Measurements from ENCODE around the gene RGS3.

DNA sequence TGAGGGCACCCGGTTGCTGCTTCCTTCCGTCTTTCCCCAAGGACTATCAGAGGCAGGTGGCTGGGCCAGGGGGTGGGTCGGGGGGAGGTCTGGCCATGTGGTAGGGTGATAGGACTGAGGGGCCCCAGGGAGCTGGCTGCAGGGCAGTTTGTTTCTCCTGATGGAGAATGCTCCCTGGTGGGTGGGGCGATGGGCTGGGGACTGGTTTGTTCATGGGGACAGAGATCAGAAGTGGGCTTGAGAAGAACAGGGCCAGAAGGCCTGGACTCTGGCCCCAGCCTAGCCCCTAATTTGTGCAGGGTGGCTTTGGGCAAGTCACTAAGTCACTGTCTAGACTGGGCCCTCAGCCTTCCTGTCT, 117.4 kb downstream of the RGS3 start:
- TF ChIP-seq, protein P1, sequence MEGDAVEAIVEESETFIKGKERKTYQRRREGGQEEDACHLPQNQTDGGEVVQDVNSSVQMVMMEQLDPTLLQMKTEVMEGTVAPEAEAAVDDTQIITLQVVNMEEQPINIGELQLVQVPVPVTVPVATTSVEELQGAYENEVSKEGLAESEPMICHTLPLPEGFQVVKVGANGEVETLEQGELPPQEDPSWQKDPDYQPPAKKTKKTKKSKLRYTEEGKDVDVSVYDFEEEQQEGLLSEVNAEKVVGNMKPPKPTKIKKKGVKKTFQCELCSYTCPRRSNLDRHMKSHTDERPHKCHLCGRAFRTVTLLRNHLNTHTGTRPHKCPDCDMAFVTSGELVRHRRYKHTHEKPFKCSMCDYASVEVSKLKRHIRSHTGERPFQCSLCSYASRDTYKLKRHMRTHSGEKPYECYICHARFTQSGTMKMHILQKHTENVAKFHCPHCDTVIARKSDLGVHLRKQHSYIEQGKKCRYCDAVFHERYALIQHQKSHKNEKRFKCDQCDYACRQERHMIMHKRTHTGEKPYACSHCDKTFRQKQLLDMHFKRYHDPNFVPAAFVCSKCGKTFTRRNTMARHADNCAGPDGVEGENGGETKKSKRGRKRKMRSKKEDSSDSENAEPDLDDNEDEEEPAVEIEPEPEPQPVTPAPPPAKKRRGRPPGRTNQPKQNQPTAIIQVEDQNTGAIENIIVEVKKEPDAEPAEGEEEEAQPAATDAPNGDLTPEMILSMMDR (IDR thresholded peaks at IDR 0.05; ENCODE audit: low read length) = no peak
- TF ChIP-seq EZH2 (optimal IDR thresholded peaks at IDR 0.05; ENCODE audit: low read depth, low read length) = no peak

All from MM.1S (cell line).